Esophagus (tissue), 2 donors: ENCODE data around the gene TJP1. TPM values are rescaled to one million over a fixed set of nuclear protein-coding genes. Genes with fewer than 3 reads are reported as not detected.
"Not testable (repeated sequence)": the region's sequence is repeated elsewhere in the genome, so short reads cannot be mapped to it uniquely, and the experiment has no call there.

Experiments
- H3K27ac ChIP-seq, 2 donors: one replicate each; pipeline ENCODE4 v1.5.1; 2013; ENCODE audit warnings: low read depth in 2 of 2, mild to moderate bottlenecking in 2 of 2, inconsistent platforms in 1 of 2, low read length in 1 of 2, moderate library complexity in 1 of 2
- H3K27me3 ChIP-seq, 2 donors: one replicate each; pipeline ENCODE4 v1.6.1; 2013; ENCODE audit warnings: low read length in 2 of 2, control low read depth in 1 of 2, mild to moderate bottlenecking in 1 of 2; ENCODE audit not compliant: insufficient read depth in 2 of 2, control insufficient read depth in 1 of 2
- H3K36me3 ChIP-seq, 2 donors: one replicate each; pipeline ENCODE4 v1.6.1; 2013; ENCODE audit warnings: low read length in 1 of 2; ENCODE audit not compliant: control insufficient read depth in 2 of 2, insufficient read depth in 2 of 2
- H3K4me1 ChIP-seq, 2 donors: one replicate each; pipeline ENCODE4 v1.6.1; 2013; ENCODE audit warnings: low read length in 1 of 2; ENCODE audit not compliant: control insufficient read depth in 2 of 2, insufficient read depth in 2 of 2
- H3K4me3 ChIP-seq, 2 donors: one replicate each; pipeline ENCODE4 v1.5.1; 2013; ENCODE audit warnings: low read length in 2 of 2, mild to moderate bottlenecking in 2 of 2, low read depth in 1 of 2, moderate library complexity in 1 of 2
- H3K9me3 ChIP-seq, 2 donors: one replicate each; pipeline ENCODE4 v1.6.1; 2013; ENCODE audit warnings: mild to moderate bottlenecking in 2 of 2, low read depth in 1 of 2, low read length in 1 of 2, moderate library complexity in 1 of 2; ENCODE audit not compliant: control insufficient read depth in 2 of 2, insufficient read depth in 1 of 2
- WGBS, 2 donors: extraction: QIAGEN DNeasy Blood & Tissue Kit; methylation state at CpG; one replicate each; pipeline ENCODE4 v1.1.7; 2013; 5-methylcytosine and 5-hydroxymethylcytosine counted together
- polyA plus RNA-seq, 2 donors: library from polyadenylated mRNA; stranded (reverse); fragments of 200-250 nt; gene quantifications; one replicate each; pipeline ENCODE4 v1.2.3, GENCODE V29; 2013
- donor health status: healthy with polysubstance abuse.
- donor health status: Bipolar disorder and iron deficiency.

TJP1 gene
- polyA plus RNA-seq, 2 donors: 43.5 to 47.8 TPM

DNA sequence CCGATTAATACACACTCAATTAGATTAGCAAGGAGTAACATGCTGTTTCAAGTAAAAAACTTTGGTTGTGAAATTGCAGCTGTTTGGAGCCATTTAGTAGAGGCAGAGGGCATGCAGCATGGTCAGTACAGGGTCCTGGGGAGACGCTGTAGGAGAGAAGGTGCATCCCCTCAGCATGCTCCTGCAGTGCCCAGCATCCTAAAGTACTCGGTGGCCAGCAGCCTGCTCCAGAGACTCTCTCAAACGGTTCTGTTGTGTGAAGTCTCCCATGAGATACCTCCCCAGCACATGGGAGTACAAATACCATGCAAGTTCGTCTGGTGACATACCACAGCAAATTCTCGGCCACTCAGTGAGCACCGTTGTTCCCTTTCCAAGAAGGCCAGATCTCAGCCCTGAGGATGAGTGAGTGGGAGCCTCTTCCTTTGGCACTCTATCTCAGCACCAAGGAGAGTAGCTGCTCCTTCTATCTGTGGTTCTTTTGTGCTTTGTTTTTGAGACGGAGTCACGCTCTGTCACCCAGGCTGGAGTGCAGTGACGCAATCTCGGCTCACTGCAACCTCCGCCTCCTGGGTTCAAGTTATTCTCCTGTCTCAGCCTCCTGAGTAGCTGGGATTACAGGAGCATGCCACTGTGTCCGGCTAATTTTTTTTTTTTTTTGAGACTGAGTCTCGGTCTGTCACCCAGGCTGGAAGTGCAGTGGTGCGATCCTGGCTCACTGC, 72.7 kb downstream of the TJP1 start:
- Histone ChIP-seq H3K4me3 (no peak overlapping the region), H3K4me1 (no peaks in the 10 kb centered on the region), H3K36me3 (peaks cover 0 to 5% of the 10 kb centered on the region in 2 donors), H3K27ac (no peak overlapping the region), H3K27me3 (no peaks in the 10 kb centered on the region), H3K9me3 (no peaks in the 10 kb centered on the region)
- WGBS, 2 donors: 83 to 86% methylated on average over 15 of the region's 15 CpGs

DNA sequence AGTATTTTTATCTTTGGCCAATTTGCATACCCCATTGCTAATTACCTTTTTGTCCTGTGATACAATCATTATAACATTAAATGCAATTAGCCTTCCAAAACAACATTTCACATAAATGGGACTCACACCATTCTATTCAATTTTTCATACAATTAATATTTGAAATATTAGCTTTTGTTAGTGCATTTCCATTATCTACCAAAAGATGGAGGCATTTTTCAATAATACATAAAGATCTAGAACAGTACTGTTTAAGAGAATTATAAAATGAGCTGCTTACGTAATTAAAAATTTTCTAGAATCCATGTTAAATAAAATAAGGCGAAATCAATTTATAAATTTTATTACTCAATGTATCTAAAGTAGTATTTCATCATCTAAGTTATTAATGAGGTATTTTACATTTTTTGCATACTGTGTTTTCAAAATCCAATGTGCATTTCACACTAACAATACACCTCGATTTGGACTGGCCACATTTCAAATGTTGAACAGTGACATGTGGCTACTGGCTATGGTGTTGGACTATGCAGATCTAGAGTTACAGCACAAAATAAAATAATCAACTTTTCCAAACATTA, 74.3 kb downstream of the TJP1 start:
- Histone ChIP-seq H3K27ac (no peak overlapping the region), H3K9me3 (no peaks in the 10 kb centered on the region), H3K4me3 (no peak overlapping the region), H3K4me1 (no peaks in the 10 kb centered on the region), H3K36me3 (peaks cover 0 to 5% of the 10 kb centered on the region in 2 donors), H3K27me3 (no peaks in the 10 kb centered on the region)
- 50 to 57% methylated on average over 3 of the region's 3 CpGs for WGBS, 2 donors

DNA sequence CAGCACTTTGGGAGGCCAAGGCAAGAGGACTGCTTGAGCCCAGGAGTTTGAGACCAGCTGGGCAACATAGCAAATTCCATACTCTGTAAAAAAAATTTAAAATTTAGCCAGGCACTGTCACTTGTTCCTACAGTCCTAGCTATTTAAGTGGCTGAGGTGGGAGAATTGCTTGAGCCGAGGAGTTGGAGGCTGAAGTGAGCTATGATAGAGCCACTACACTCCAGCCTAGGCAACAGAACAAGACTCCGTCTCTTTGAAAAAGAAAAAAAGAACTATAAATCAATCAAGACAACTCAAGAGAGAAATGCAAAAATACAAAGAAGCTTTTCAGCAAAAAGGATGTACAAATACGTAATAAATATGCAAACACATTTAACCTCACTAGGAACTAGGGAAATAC, 78.8 kb downstream of the TJP1 start:
- no peak overlapping the region for H3K4me3 ChIP-seq
- no peak overlapping the region for H3K27ac ChIP-seq
- H3K27me3 ChIP-seq: no peaks in the 10 kb centered on the region
- H3K4me1 ChIP-seq: no peaks in the 10 kb centered on the region
- H3K36me3 ChIP-seq: peaks cover 3 to 7% of the 10 kb centered on the region in 2 donors
- H3K9me3 ChIP-seq: no peaks in the 10 kb centered on the region
- WGBS, 2 donors: 83 to 93% methylated on average over 3 of the region's 3 CpGs

DNA sequence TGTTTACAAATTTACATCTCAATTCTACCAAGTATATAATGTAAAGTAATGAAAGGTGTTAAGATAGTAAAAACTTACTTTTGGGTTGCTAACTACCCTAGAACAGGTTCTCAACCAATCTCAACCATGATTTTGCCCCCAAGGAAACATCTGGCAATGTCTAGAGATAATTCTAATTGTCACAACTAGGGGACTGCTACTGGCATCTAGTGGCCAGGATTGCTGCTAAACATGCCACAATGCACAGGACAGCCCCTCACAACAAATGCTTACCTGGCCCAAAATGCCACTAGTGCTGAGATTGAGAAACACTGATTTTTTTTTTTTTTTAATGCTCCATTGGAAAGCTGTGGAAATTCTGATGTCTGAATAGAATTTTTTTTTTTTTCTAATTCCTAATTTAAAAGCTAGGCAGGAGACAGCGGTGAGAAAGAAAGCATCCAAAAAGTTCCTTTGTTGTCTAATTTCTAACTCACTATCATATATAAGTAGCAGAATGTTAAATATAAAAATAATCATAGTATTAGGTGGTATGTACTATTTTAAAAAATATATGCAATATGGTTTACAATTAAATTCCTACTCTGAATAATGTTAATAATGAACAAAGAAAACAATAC, 81.5 kb downstream of the TJP1 start:
- no peak overlapping the region for H3K4me3 ChIP-seq
- H3K27me3 ChIP-seq: no peaks in the 10 kb centered on the region
- H3K4me1 ChIP-seq: no peaks in the 10 kb centered on the region
- H3K36me3 ChIP-seq: peaks cover 3 to 10% of the 10 kb centered on the region in 2 donors
- H3K27ac ChIP-seq: no peak overlapping the region
- H3K9me3 ChIP-seq: no peaks in the 10 kb centered on the region
- 98 to 100% methylated on average over 1 of the region's 1 CpG for WGBS, 2 donors

DNA sequence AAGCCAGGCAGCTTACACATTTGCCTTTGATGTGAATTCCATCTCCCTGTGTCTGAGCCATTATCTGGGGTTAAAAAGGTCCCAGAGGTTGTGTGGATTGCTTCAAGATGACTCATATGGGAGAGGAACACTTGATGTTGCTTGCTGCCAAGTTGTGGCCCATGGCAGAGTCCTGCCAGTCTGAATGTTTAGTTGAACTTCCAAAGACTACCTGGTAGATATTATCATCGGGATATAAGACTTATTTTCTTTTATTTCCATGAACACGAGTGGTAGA, 85.6 kb downstream of the TJP1 start:
- Histone ChIP-seq H3K4me1 (no peaks in the 10 kb centered on the region), H3K9me3 (no peaks in the 10 kb centered on the region), H3K4me3 (no peak overlapping the region), H3K36me3 (peaks cover 6 to 7% of the 10 kb centered on the region in 2 donors), H3K27me3 (no peaks in the 10 kb centered on the region), H3K27ac (no peak overlapping the region)
- 47 to 57% methylated on average over 2 of the region's 2 CpGs for WGBS, 2 donors

DNA sequence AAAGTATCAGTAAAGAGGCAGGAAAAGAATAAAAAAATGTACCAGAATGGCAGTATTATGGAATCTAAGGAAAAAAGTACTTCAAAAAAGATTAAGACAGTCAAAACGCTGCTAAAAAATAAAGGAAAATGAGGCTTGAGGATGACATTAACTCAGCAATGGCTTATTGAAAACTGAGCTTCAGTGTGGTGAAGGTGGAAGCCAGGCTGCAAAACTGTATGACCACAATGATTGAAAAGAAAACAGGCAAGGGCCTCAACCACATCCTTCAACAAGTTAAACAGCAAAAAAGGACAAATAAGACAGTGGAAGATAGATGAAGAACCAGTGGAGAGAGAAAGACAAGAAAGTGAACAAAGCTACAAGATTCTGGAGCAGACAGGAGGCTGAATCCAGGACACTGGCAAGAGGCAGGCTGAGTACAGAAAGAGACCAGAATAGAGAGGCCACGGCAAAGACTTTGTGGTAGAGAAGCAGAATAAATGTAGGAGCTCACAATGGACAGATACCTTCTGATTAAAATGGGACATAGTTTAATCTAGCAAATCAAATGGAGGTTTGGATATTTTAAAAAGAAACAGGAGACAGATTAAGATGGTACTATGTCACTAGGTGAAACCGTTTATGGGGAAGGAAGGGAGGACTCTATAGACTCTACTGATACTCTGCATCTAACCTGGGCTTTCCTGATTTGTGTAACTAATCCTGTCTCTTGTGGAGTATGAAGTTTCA, 86.1 kb downstream of the TJP1 start:
- Histone ChIP-seq H3K4me3 (no peak overlapping the region), H3K27me3 (no peaks in the 10 kb centered on the region), H3K27ac (peak overlapping the region in 1 of 2 donors; percentile 49), H3K9me3 (no peaks in the 10 kb centered on the region), H3K4me1 (no peaks in the 10 kb centered on the region), H3K36me3 (peaks cover 6 to 7% of the 10 kb centered on the region in 2 donors)
- whole genome bisulfite sequencing, 2 donors: 65 to 75% methylated on average over 3 of the region's 3 CpGs

DNA sequence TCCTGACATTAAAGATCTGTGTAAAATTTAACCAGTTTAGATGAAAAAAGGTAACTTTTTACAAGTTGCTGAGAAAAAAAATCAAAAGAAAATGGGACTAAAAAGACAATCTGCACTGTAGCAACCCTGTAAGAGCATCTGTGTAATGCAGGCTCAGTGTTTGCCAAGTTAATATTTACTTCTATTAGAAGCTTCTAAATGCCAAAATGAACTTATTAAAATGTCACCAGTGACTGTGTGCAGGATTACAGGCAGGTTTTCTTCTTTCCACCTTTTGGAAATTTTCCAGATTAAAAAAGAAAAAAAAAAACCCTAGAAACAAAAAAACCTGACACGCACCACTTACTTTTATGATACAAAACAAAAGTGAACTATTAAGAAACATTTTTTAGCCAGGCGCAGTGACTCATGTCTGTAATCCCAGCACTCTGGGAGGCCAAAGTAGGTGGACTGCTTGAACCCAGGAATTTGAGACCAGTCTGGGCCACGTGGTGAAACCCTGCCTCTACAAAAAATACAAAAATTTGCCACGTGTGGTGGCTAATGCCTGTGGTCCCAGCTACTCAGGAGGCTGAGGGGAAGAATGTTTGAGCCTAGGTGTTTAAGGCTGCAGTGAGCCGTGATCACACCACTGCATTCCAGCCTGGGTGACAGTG, 87.2 kb downstream of the TJP1 start:
- Histone ChIP-seq H3K4me1 (no peaks in the 10 kb centered on the region), H3K27me3 (no peaks in the 10 kb centered on the region), H3K9me3 (no peaks in the 10 kb centered on the region), H3K4me3 (no peak overlapping the region), H3K36me3 (peaks cover 3 to 7% of the 10 kb centered on the region in 2 donors), H3K27ac (peak overlapping the region; percentile 3 to 31)
- 46 to 52% methylated on average over 5 of the region's 5 CpGs for WGBS, 2 donors

DNA sequence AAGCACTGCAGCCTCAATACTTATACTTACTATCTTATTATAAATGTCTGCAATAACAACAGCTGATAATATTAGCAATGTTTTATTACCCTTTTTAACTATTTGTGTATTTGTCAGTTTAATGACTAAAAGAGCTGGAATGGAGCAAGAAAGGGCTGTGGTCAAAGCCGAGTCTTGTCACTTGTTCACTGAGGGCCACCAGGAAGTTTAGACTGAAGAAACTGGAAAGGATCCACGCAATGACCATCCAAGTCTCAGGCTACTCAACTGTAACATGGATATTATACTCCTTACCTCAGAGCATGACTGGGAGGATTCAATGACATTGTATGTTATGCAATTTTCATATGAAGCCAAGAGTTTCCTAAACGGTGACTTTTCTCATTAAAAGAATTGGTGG, 90.4 kb downstream of the TJP1 start:
- H3K27me3 ChIP-seq: no peaks in the 10 kb centered on the region
- H3K4me1 ChIP-seq: no peaks in the 10 kb centered on the region
- H3K36me3 ChIP-seq: peaks cover 2 to 10% of the 10 kb centered on the region in 2 donors
- no peak overlapping the region for H3K4me3 ChIP-seq
- WGBS, 2 donors: 76 to 89% methylated on average over 3 of the region's 3 CpGs
- H3K9me3 ChIP-seq: no peaks in the 10 kb centered on the region
- no peak overlapping the region for H3K27ac ChIP-seq

DNA sequence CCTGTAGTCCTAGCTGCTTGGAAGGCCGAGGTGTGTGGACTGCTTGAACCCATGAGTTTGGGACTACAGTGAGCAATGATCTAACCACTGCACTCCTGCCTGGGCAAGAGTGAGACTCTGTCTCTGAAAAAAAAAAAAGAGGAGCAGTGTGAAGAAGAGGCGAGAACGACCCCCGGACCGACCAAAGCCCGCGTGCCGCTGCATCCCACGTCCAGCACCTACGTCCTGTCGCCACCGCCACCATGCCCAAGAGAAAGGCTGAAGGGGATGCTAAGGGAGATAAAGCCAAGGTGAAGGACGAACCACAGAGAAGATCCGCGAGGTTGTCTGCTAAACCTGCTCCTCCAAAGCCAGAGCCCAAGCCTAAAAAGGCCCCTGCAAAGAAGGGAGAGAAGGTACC, 91.8 kb downstream of the TJP1 start:
- not testable (repeated sequence) for H3K27ac ChIP-seq, H3K4me3 ChIP-seq, H3K27me3 ChIP-seq, H3K4me1 ChIP-seq, H3K9me3 ChIP-seq
- 94 to 96% methylated on average over 13 to 15 of the region's 15 CpGs for WGBS, 2 donors
- H3K36me3 ChIP-seq: peaks cover 3 to 12% of the 10 kb centered on the region in 2 donors
